Muscle of back (tissue), 13 donors: ENCODE data around the gene REG1B. TPM values are rescaled to one million over a fixed set of nuclear protein-coding genes. Genes with fewer than 3 reads are reported as not detected.

Experiments used
- DNase-seq, 3 donors: peaks; one replicate each; pipeline versions ENCODE4 v3.0.0 to v3.0.0-alpha.2; 2013
- long read RNA-seq, 9 donors: transcript quantifications; one replicate each; lab custom pipeline, GENCODE V29; 2026
- polyA plus RNA-seq, 10 donors: library from polyadenylated mRNA; unstranded; fragments of 120-200 nt; gene quantifications; one replicate each; pipeline ENCODE4 v1.2.1, GENCODE V29; 2013; ENCODE audit not compliant: insufficient read length in 10 of 10

REG1B gene
- not detected for polyA plus RNA-seq
- long read RNA-seq, donor 1 = 0 reads
- long read RNA-seq, donor 2 = 0 reads
- long read RNA-seq, donor 3 = 0 reads
- long read RNA-seq, donor 4 = 0 reads
- long read RNA-seq, donor 5 = 0 reads
- long read RNA-seq, donor 6 = 0 reads
- long read RNA-seq, donor 7 = 0 reads
- long read RNA-seq, donor 8 = 0 reads
- long read RNA-seq, donor 9 = 0 reads

- no peak for DNase-seq
Measured at GRCh38 chr2:79087785-79088364, at the start of gene REG1B. TSS of gene REG1B (minus strand) at chr2:79087993. CDS start at chr2:79087612, 381 bp downstream.

GRCh38 chr2:79131687-79132086 is 43.9 kb upstream of the REG1B start:
- DNase-seq = no peak

GRCh38 chr2:79129804-79130203 is 42.0 kb upstream of the REG1B start:
- no peak for DNase-seq

- DNase-seq = no peak
Measured at GRCh38 chr2:79129260-79129659, 41.5 kb upstream of the REG1B start.

GRCh38 chr2:79128406-79128805 is 40.6 kb upstream of the REG1B start:
- DNase-seq = no peak

- DNase-seq = no peak
Measured at GRCh38 chr2:79125721-79125985, 37.9 kb upstream of the REG1B start.

GRCh38 chr2:79124907-79125720 is 37.3 kb upstream of the REG1B start:
- no peak for DNase-seq

GRCh38 chr2:79122676-79123075 is 34.9 kb upstream of the REG1B start:
- DNase-seq = no peak

- DNase-seq = no peak
Measured at GRCh38 chr2:79120194-79120713, 32.5 kb upstream of the REG1B start, which contains the start of gene REG1A. TSS of gene REG1A (plus strand) at chr2:79120488. CDS start at chr2:79120862, 374 bp downstream.

- no peak for DNase-seq
Measured at GRCh38 chr2:79116997-79117928, 29.5 kb upstream of the REG1B start.

- DNase-seq = no peak
Measured at GRCh38 chr2:79114797-79115494, 27.2 kb upstream of the REG1B start.

GRCh38 chr2:79112269-79112668 is 24.5 kb upstream of the REG1B start:
- no peak for DNase-seq

GRCh38 chr2:79105259-79105658 is 17.5 kb upstream of the REG1B start:
- DNase-seq = no peak

- no peak for DNase-seq
Measured at GRCh38 chr2:79103214-79103613, 15.4 kb upstream of the REG1B start.

GRCh38 chr2:79101024-79101423 is 13.2 kb upstream of the REG1B start:
- no peak for DNase-seq

GRCh38 chr2:79100285-79100684 is 12.5 kb upstream of the REG1B start:
- no peak for DNase-seq

- DNase-seq = no peak
Measured at GRCh38 chr2:79099140-79099686, 11.4 kb upstream of the REG1B start.

GRCh38 chr2:79097843-79098242 is 10.1 kb upstream of the REG1B start:
- no peak for DNase-seq

GRCh38 chr2:79090693-79091092 is 2.9 kb upstream of the REG1B start:
- DNase-seq = no peak

GRCh38 chr2:79086255-79086654 is 1.5 kb downstream of the REG1B start:
- no peak for DNase-seq

- no peak for DNase-seq
Measured at GRCh38 chr2:79085382-79085781, 2.4 kb downstream of the REG1B start.
